Measurements from ENCODE around the gene HNRNPAB.

- TF ChIP-seq CTCF (IDR thresholded peaks at IDR 0.05; ENCODE audit: poor library complexity) (no peak), EZH2 (IDR thresholded peaks at IDR 0.05; ENCODE audit: borderline replicate concordance) (no peak)
Observed at GRCh38 chr5:178189433-178189832, 14.9 kb upstream of the HNRNPAB start.
